Gastrocnemius medialis (tissue), 4 donors: ENCODE measurements around the gene MOV10. TPM values are rescaled to one million over a fixed set of nuclear protein-coding genes. Genes with fewer than 3 reads are reported as not detected.

Source experiments
- ATAC-seq, 2 donors: fragments of 150-250 bp; one replicate each; pipeline ENCODE4 v1.9.1; 2016
- DNase-seq, 2 donors: peaks; one replicate each; pipeline ENCODE4 v3.0.0-alpha.2; 2019
- H3K27ac ChIP-seq, 4 donors: fragments of 200-600 bp; sonication (generic); 1 replicate in 1 of 4; 2 replicates in 3 of 4; pipeline ENCODE4 v1.5.1; 2016 to 2018; ENCODE audit warnings: mild to moderate bottlenecking in 2 of 4, moderate library complexity in 1 of 4
- H3K27me3 ChIP-seq, 3 donors: fragments of 200-600 bp; sonication (generic) in 2 of 3; 1 replicate in 1 of 3; 2 replicates in 2 of 3; pipeline versions ENCODE4 v1.5.1 to v1.6.0; 2016 to 2019; ENCODE audit warnings: mild to moderate bottlenecking in 1 of 3, moderate library complexity in 1 of 3
- H3K36me3 ChIP-seq, 2 donors: fragments of 200-600 bp; sonication (generic) in 1 of 2; one replicate each; pipeline ENCODE4 v1.5.1; 2017 to 2018
- H3K4me1 ChIP-seq, 2 donors: fragments of 200-600 bp; sonication (generic) in 1 of 2; one replicate each; pipeline ENCODE4 v1.5.1; 2016 to 2017; ENCODE audit warnings: mild to moderate bottlenecking in 2 of 2
- H3K4me3 ChIP-seq, 4 donors: fragments of 200-600 bp; sonication (generic) in 3 of 4; 1 replicate in 1 of 4; 2 replicates in 3 of 4; pipeline ENCODE4 v1.5.1; 2016 to 2019; ENCODE audit warnings: mild to moderate bottlenecking in 2 of 4
- H3K9me3 ChIP-seq, 3 donors: fragments of 200-600 bp; sonication (generic) in 2 of 3; 1 replicate in 1 of 3; 2 replicates in 2 of 3; pipeline ENCODE4 v1.5.1; 2016 to 2019
- CTCF ChIP-seq, 5 experiments: fragments of 450-650 bp in 3 of 5; fragments of 200-600 bp in 2 of 5; sonication (generic) in 2 of 5; IDR thresholded peaks in 4 of 5; conservative IDR thresholded peaks in 1 of 5; 1 replicate in 4 of 5; 2 replicates in 1 of 5; pipeline ENCODE4 v1.5.1; 2016 to 2019; ENCODE audit warnings: antibody characterized with exemption in 5 of 5, mild to moderate bottlenecking in 3 of 5, moderate library complexity in 3 of 5
- POLR2A ChIP-seq, 2 donors: fragments of 450-650 bp; IDR thresholded peaks; one replicate each; pipeline ENCODE4 v1.6.1; 2017; ENCODE audit warnings: antibody characterized with exemption in 2 of 2, mild to moderate bottlenecking in 2 of 2, moderate library complexity in 2 of 2
- in situ Hi-C, 4 donors: fragments of 200-750 bp; cut with MboI; loops; one replicate each; pipeline versions ENCODE4 v1.15.0 to v1.8.0; 2017; ENCODE audit warnings: low sequenced_read_pairs in 4 of 4
- intact Hi-C: fragments of 100-400 bp; cut with DNase I; formaldehyde crosslinking; loops from one replicate; pipeline ENCODE4 v1.15.1; 2023; ENCODE audit warnings: low total_unique reads
- total RNA-seq, 4 donors: library from RNA; depleted of rRNA; stranded (reverse); fragments of >200 nt; gene quantifications; one replicate each; pipeline versions ENCODE4 v1.1.0 to v1.2.3, GENCODE V29; 2016

MOV10 gene
- total RNA-seq, 4 donors from 2014 or later = 2.8 to 7.2 (median 4.8) TPM

DNA sequence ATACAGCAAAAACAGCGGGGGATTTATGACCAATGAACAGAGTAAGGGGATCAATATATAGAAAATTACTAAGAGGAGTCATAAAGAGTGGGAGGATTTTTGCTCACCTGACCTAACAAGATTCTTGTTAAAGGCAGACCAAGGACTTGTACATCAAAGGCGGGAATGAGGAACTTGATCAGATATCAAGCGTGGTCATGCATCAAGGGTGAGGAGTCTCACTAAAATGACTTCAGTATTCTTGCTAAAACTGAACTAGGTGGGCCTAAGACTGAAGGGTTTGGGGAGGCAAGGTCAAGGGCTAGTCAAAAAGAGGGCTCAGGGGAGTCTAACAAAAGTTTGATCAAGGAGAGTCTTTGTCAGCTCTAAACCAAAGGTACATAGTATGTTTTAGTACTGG lies 2.1 kb downstream of the MOV10 start:
- ATAC-seq = no peak
- Histone ChIP-seq H3K4me3 (no peak overlapping the region), H3K4me1 (peaks cover 14 to 18% of the 10 kb centered on the region in 2 donors), H3K36me3 (peaks cover 0 to 12% of the 10 kb centered on the region in 2 donors), H3K27ac (no peak overlapping the region), H3K27me3 (no peaks in the 10 kb centered on the region), H3K9me3 (no peaks in the 10 kb centered on the region)
- intact Hi-C loops (no loop called here), in situ Hi-C loops (no loop called here)
- no peak for DNase-seq
- TF ChIP-seq CTCF (IDR thresholded peaks at IDR 0.05 in 4 of 5, conservative IDR thresholded peaks at IDR 0.05 in 1 of 5) (no peak), POLR2A (IDR thresholded peaks at IDR 0.05) (no peak)

DNA sequence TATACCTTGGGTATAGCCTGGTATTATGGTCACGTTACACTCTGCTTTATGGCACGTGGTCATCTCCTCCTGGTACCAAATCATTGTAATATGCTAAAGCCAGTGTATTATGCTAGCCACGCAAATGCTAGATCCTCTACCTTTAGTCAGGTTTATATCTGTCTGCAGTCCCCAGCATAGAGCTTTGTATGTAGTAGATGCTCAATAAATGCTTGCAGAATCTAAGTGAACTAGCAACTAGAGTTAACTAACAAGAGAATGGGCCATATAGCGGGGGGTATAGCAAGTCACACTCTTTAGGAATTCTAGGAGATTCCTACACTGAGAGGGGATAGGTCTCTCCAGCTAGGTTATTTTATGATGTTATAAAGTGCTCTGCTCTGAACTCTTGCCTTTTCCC lies 3.0 kb downstream of the MOV10 start:
- intact Hi-C loops = no loop called here
- Histone ChIP-seq H3K27ac (no peak overlapping the region), H3K4me3 (no peak overlapping the region), H3K9me3 (no peaks in the 10 kb centered on the region), H3K36me3 (peaks cover 0 to 2% of the 10 kb centered on the region in 2 donors), H3K27me3 (no peaks in the 10 kb centered on the region), H3K4me1 (peaks cover 14 to 18% of the 10 kb centered on the region in 2 donors)
- in situ Hi-C loops = no loop called here
- DNase-seq (no peak), ATAC-seq (no peak)
- TF ChIP-seq CTCF (IDR thresholded peaks at IDR 0.05 in 4 of 5, conservative IDR thresholded peaks at IDR 0.05 in 1 of 5) (no peak), POLR2A (IDR thresholded peaks at IDR 0.05) (no peak)

GRCh38 chr1:112678605-112679004 lies 4.1 kb downstream of the MOV10 start:
- in situ Hi-C loops (no loop called here), intact Hi-C loops (no loop called here)
- peak overlapping the region in 2 of 4 donors; percentile 6 to 22 for H3K27ac ChIP-seq
- DNase-seq (no peak), ATAC-seq (no peak)
- H3K9me3 ChIP-seq = no peaks in the 10 kb centered on the region
- no peaks in the 10 kb centered on the region for H3K27me3 ChIP-seq
- no peaks in the 10 kb centered on the region for H3K36me3 ChIP-seq
- TF ChIP-seq CTCF (IDR thresholded peaks at IDR 0.05 in 4 of 5, conservative IDR thresholded peaks at IDR 0.05 in 1 of 5) (no peak), POLR2A (IDR thresholded peaks at IDR 0.05) (no peak)
- H3K4me3 ChIP-seq = no peak overlapping the region
- peaks cover 11 to 14% of the 10 kb centered on the region in 2 donors for H3K4me1 ChIP-seq

DNA sequence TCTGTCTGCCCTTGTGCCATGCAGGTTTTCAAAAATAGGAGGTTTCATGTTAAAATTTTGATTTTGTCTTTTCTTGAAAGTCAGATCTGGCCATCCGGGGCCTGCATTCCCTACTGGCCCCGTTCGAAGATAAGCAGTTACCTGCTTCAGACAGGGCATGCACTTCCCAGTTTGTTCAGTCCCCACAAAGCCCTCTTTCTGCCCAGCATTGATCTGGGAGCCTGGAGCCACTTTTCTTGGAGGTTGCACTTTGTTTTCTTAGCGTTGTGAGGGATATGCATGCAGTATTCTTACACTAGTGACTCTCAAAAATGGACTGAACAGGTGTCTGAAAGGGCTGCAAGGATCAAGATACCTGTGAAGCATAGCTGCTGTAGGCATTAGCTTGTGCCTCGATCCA lies 11.5 kb downstream of the MOV10 start:
- Histone ChIP-seq H3K9me3 (no peaks in the 10 kb centered on the region), H3K27ac (no peak overlapping the region), H3K4me1 (peaks cover 0 to 8% of the 10 kb centered on the region in 2 donors), H3K36me3 (no peaks in the 10 kb centered on the region), H3K27me3 (no peaks in the 10 kb centered on the region), H3K4me3 (no peak overlapping the region)
- ATAC-seq (no peak), DNase-seq (no peak)
- in situ Hi-C loops = no loop called here
- intact Hi-C loops = no loop called here
- TF ChIP-seq CTCF (IDR thresholded peaks at IDR 0.05 in 4 of 5, conservative IDR thresholded peaks at IDR 0.05 in 1 of 5) (no peak), POLR2A (IDR thresholded peaks at IDR 0.05) (no peak)

- H3K27me3 ChIP-seq = no peaks in the 10 kb centered on the region
- in situ Hi-C loops = no loop called here
These were observed 12.0 kb downstream of the MOV10 start for GRCh38 chr1:112686417-112686816.

More at GRCh38 chr1:112686417-112686816, 12.0 kb downstream of the MOV10 start:
- Histone ChIP-seq H3K36me3 (peaks cover 0 to under 1% of the 10 kb centered on the region in 2 donors), H3K4me1 (peaks cover 0 to 8% of the 10 kb centered on the region in 2 donors), H3K9me3 (no peaks in the 10 kb centered on the region), H3K27ac (no peak overlapping the region), H3K4me3 (no peak overlapping the region)
- ATAC-seq = no peak
- no peak for DNase-seq
- no peak for TF ChIP-seq CTCF (IDR thresholded peaks at IDR 0.05 in 4 of 5, conservative IDR thresholded peaks at IDR 0.05 in 1 of 5)
- TF ChIP-seq POLR2A (IDR thresholded peaks at IDR 0.05) = no peak
- intact Hi-C loops = no loop called here
